Measurements from ENCODE around the gene EXTL2.

DNA sequence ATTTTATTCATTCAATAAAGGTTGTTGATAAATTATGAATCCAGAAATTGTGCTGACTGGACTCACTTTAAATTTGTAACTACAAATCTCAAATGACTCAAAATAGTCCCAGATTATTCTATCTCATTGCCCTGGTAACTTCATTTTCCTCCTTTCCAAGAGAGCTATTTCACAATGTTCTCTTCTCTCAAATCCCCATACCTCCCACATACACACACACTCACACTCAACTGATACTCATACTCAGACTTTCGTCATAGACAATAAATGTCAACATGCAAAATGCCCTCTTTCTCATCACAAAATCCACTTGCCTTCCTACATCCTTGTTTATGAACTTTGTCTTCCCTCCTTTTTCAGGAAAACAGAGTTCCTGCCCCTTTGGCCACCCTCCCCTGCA lies 33.3 kb downstream of the EXTL2 start:
- TF ChIP-seq, protein P1, sequence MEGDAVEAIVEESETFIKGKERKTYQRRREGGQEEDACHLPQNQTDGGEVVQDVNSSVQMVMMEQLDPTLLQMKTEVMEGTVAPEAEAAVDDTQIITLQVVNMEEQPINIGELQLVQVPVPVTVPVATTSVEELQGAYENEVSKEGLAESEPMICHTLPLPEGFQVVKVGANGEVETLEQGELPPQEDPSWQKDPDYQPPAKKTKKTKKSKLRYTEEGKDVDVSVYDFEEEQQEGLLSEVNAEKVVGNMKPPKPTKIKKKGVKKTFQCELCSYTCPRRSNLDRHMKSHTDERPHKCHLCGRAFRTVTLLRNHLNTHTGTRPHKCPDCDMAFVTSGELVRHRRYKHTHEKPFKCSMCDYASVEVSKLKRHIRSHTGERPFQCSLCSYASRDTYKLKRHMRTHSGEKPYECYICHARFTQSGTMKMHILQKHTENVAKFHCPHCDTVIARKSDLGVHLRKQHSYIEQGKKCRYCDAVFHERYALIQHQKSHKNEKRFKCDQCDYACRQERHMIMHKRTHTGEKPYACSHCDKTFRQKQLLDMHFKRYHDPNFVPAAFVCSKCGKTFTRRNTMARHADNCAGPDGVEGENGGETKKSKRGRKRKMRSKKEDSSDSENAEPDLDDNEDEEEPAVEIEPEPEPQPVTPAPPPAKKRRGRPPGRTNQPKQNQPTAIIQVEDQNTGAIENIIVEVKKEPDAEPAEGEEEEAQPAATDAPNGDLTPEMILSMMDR (IDR thresholded peaks at IDR 0.05; ENCODE audit: low read length), result no peak
- TF ChIP-seq EZH2 (optimal IDR thresholded peaks at IDR 0.05; ENCODE audit: low read depth, low read length) (no peak), EZH2phosphoT487 (IDR thresholded peaks at IDR 0.05; ENCODE audit: low read length) (no peak)
